Fibroblast of mammary gland (primary cell): ENCODE data around the gene TPSAB1.

ENCODE experiments used
- DNase-seq: peaks from one replicate; pipeline ENCODE4 v3.0.0-alpha.2; 2010; ENCODE audit warnings: low read depth
- H3K4me3 ChIP-seq: 2 replicates; pipeline ENCODE4 v1.5.1; 2011; ENCODE audit warnings: low read depth, mild to moderate bottlenecking, low read length, moderate library complexity; ENCODE audit not compliant: control insufficient read depth
- TF ChIP-seq, protein P1 (sequence below): conservative IDR thresholded peaks from 2 replicates; pipeline ENCODE4 v1.5.1; 2011; ENCODE audit warnings: low read depth, low read length, inconsistent platforms; ENCODE audit not compliant: control insufficient read depth, insufficient read depth

Gene TPSAB1

DNA sequence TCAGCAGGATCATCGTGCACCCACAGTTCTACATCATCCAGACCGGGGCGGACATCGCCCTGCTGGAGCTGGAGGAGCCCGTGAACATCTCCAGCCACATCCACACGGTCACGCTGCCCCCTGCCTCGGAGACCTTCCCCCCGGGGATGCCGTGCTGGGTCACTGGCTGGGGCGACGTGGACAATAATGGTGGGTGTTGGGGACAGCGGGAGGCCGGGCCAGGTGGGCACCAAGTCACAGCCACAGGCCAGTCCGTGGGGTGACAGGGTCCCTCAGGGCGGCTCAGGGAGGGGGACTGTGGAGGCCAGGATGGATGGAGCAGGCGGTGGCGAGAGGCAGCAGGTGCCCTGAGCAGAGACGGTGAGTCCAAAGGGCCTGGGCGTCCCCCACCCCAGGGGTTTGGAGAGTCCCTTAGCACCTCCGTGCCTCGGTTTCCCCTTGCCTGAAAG, 16.4 kb downstream of the TPSAB1 start:
- H3K4me3 ChIP-seq = no peak overlapping the region
- TF ChIP-seq, protein P1, sequence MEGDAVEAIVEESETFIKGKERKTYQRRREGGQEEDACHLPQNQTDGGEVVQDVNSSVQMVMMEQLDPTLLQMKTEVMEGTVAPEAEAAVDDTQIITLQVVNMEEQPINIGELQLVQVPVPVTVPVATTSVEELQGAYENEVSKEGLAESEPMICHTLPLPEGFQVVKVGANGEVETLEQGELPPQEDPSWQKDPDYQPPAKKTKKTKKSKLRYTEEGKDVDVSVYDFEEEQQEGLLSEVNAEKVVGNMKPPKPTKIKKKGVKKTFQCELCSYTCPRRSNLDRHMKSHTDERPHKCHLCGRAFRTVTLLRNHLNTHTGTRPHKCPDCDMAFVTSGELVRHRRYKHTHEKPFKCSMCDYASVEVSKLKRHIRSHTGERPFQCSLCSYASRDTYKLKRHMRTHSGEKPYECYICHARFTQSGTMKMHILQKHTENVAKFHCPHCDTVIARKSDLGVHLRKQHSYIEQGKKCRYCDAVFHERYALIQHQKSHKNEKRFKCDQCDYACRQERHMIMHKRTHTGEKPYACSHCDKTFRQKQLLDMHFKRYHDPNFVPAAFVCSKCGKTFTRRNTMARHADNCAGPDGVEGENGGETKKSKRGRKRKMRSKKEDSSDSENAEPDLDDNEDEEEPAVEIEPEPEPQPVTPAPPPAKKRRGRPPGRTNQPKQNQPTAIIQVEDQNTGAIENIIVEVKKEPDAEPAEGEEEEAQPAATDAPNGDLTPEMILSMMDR = no peak
- DNase-seq = no peak

DNA sequence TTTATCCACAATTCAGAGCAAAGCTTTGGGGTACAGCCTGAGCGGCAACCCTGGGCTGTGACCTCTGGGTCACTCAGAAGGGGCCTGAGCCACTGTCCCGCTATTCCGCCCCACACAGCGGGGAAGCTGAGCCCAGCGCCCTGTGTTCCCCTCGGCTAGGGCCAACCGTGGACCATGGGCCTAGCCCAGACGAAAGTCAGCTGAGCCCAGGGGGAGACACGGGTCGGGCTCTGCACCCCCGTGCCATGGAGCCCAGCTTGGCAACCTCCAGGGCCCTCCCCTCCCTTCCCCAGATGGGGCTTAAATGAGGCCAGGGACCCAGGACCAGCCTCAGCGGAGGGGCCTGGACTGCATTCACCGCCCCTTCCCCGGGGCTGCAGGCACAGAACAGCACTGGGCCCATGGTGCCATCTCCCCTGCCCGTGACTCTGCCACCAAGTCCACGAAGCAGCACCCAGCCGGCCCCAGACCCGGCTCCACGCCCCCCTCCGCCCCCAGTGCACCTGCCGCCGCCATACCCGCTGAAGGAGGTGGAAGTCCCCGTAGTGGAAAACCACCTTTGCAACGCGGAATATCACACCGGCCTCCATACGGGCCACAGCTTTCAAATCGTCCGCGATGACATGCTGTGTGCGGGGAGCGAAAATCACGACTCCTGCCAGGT, 17.2 kb downstream of the TPSAB1 start:
- no peak overlapping the region for H3K4me3 ChIP-seq
- no peak for DNase-seq
- TF ChIP-seq, protein P1 = no peak

DNA sequence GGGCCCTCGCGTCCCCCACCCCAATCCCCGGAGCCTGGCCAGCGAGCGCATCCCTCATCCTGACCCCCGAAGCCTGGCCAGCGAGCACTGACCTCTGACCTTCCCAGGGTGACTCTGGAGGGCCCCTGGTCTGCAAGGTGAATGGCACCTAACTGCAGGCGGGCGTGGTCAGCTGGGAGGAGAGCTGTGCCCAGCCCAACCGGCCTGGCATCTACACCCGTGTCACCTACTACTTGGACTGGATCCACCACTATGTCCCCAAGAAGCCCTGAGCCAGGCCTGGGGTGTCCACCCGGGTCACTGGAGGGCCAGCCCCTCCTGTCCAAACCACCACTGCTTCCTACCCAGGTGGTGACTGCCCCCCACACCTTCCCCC, 17.7 kb downstream of the TPSAB1 start:
- DNase-seq = no peak
- no peak overlapping the region for H3K4me3 ChIP-seq
- TF ChIP-seq, protein P1 = no peak

DNA sequence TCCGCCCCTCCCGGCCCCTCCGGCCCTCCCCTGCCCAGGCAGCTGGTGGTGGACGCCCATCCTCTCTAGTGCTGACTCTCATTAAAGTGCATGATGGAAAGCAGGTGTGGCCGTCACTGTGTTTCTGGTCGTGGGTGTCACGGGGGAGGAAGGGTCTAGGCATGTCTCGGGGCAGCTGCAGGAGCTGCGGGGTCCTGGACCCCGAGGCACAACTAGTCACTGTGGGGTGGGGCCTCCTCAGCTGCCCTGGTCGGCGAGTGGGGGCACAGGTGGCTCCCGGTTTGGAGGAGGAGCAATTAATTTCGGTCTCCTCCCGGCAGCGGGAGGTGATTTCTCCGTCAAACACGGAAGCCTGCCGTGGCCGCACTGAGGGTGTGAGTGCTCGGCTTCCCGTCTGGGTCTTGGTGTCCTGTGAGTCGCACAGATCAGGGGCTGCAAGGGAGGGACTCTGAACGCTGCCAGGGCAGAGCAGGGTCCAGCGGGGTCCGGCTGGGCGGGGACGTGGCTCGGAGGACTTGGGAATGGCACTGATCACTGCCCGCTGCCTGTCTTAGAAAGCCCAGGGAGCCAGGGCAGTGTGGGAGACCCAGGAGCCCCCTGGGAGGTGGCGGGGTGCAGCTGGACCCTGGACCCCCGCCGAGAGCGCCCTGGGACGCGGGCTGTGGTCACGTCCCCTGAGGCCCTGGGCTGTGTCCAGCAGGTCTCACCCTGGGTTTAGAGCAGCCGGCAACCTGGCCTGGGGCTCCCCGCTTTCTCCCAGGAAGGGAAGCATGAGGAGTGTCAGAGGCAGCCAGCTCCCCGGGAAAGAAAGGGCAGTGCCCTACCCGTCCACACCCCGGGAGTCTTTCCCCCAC, 18.6 kb downstream of the TPSAB1 start:
- TF ChIP-seq, protein P1 = no peak
- no peak for DNase-seq
- no peak overlapping the region for H3K4me3 ChIP-seq

DNA sequence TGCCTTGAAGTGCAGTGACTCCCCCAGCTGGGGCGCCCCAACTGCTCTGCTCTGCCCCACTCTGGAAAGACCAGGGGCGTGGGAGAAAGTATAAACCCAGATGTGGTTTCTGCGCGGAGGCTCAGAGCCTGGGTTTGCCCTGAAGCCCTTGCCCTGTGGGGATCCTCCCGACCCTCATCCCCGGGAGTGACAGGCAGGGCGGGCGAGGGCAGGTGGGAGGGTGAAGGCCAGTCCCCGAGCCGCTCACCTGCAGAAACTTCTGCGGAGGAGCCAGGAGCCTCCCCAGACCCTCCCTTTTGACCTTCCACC, 19.2 kb downstream of the TPSAB1 start:
- no peak for DNase-seq
- TF ChIP-seq, protein P1 = no peak
- no peak overlapping the region for H3K4me3 ChIP-seq

DNA sequence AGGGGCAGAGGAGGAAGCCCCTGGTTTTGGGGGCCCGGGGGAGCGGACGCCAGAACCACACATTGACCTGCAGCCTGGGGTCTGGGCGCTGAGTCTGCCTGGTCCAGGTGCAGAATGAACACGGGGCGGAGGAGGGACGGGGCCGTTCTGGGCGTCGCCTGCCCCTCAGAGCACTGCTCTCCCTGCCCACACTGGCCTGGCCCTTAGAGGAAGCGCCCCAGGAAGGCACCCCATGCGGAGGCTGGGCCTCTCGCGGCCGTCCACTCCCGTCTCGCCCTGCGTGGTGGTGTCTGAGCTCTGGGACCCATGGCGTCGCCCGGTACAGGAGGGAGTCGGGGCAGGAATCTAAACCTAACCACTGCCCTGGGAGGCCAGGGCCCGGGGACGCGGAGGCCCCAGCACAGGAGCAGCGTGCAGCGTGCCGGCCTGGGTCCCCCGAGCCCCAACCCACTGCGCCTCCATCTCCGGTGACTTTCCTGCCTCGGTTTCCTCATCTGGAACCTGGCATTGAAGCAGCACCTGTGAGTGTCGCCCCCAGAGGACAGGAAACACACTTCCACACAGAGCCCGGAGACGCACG, 19.7 kb downstream of the TPSAB1 start:
- no peak for DNase-seq
- TF ChIP-seq, protein P1 = no peak
- no peak overlapping the region for H3K4me3 ChIP-seq
